SH-SY5Y (cell line): Measurements from ENCODE around the gene HLTF.

Experiments used
- GATA2 ChIP-seq: IDR thresholded peaks from 2 replicates; pipeline ENCODE4 v1.6.1; 2011; ENCODE audit warnings: mild to moderate bottlenecking, low read depth, low read length
- GATA3 ChIP-seq: IDR thresholded peaks from 2 replicates; pipeline ENCODE4 v1.6.1; 2011; ENCODE audit warnings: low read depth, mild to moderate bottlenecking, low read length, moderate library complexity

GRCh38 chr3:149018247-149018646 lies 68.1 kb downstream of the HLTF start:
- TF ChIP-seq GATA2 (no peak), GATA3 (no peak)
